ENCODE measurements around the gene MYCBP2.

Gene MYCBP2

DNA sequence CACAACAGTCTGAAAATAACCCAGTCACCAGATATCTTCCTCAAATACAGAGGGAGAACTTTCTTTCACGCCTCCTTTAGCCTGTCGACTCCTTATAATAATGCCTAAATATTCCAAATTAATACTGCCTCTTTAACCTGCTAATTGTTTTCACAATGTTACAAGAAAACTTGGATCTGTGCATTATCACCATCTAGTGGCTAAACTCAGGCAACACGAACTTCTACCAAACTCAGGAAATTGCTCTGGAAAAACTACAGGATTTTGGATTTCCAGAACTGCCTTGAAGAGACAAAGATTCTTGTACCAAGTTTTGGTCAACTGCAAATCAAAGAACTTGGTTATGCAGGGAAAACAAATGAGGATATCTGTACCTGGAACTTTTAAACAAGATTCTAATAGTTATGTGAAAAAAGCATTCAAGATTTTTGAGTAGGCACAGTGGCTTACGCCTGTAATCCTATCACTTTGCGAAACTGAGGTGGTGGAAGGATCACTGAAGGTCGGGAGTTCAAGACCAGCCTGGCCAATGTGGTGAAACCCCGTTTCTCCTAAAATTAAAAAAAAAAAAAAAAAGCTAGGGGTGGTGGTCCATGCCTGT lies 324.2 kb downstream of the MYCBP2 start:
- TF ChIP-seq CTCF (IDR thresholded peaks at IDR 0.05; ENCODE audit: low read depth, low read length): peak; percentile 25; the same call in 1 of the 2 replicates
- H3K36me3 ChIP-seq: no peaks in the 10 kb centered on the region; the same call in 1 of the 2 replicates
- H3K27ac ChIP-seq: no peak overlapping the region
- H3K27me3 ChIP-seq (ENCODE audit: insufficient read depth, low read depth, severe bottlenecking): no peaks in the 10 kb centered on the region
- DNase-seq: no peak
- H3K4me3 ChIP-seq (ENCODE audit: low read depth, low read length): no peak overlapping the region
- H3K9me3 ChIP-seq (ENCODE audit: severe bottlenecking): no peaks in the 10 kb centered on the region

GRCh38 chr13:77001963-77002587 lies 324.8 kb downstream of the MYCBP2 start:
- no peaks in the 10 kb centered on the region for H3K9me3 ChIP-seq (ENCODE audit: severe bottlenecking)
- H3K27ac ChIP-seq: no peak overlapping the region
- H3K27me3 ChIP-seq (ENCODE audit: insufficient read depth, low read depth, severe bottlenecking): no peaks in the 10 kb centered on the region
- DNase-seq: no peak
- no peaks in the 10 kb centered on the region; the same call in 1 of the 2 replicates for H3K36me3 ChIP-seq
- H3K4me3 ChIP-seq (ENCODE audit: low read depth, low read length): no peak overlapping the region
- no peak for TF ChIP-seq CTCF (IDR thresholded peaks at IDR 0.05; ENCODE audit: low read depth, low read length)

DNA sequence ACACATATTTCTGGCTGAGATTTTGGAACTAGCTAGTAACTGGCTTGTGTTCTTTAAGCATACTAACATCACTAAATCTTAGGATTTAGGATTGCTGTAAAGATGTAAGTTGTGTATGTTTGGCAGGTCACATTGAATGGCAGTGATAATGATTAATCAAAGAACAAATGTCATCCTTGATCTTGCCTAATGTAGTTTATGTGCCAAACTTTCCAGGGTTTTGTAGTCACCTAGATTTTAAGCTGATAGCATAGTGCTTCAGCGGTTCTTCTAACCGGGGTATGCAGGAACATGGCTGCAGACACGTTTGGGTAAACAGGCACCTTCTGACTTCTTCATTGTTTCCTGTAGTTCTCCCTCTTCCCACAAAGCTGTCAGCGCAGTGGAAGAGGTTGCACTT lies 325.4 kb downstream of the MYCBP2 start:
- Histone ChIP-seq H3K27me3 (ENCODE audit: insufficient read depth, low read depth, severe bottlenecking) (no peaks in the 10 kb centered on the region), H3K4me3 (ENCODE audit: low read depth, low read length) (no peak overlapping the region), H3K27ac (no peak overlapping the region), H3K9me3 (ENCODE audit: severe bottlenecking) (no peaks in the 10 kb centered on the region), H3K36me3 (no peaks in the 10 kb centered on the region)
- no peak for DNase-seq
- TF ChIP-seq CTCF (IDR thresholded peaks at IDR 0.05; ENCODE audit: low read depth, low read length): no peak

DNA sequence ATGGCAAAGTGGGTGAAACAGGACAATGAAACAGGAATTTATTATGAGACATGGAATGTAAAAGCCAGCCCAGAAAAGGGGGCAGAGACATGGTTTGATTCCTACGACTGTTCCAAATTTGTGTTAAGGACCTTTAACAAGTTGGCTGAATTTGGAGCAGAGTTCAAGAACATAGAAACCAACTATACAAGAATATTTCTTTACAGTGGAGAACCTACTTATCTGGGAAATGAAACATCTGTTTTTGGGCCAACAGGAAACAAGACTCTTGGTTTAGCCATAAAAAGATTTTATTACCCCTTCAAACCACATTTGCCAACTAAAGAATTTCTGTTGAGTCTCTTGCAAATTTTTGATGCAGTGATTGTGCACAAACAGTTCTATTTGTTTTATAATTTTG lies 326.4 kb downstream of the MYCBP2 start:
- Histone ChIP-seq H3K4me3 (ENCODE audit: low read depth, low read length) (no peak overlapping the region), H3K36me3 (no peaks in the 10 kb centered on the region), H3K27me3 (ENCODE audit: insufficient read depth, low read depth, severe bottlenecking) (no peaks in the 10 kb centered on the region), H3K27ac (no peak overlapping the region), H3K9me3 (ENCODE audit: severe bottlenecking) (no peaks in the 10 kb centered on the region)
- TF ChIP-seq CTCF (IDR thresholded peaks at IDR 0.05; ENCODE audit: low read depth, low read length): no peak
- no peak for DNase-seq
